ENCODE measurements around the gene WWTR1.

WWTR1 gene

GRCh38 chr3:149589332-149589731 is 68.5 kb downstream of the WWTR1 start:
- no peak for DNase-seq

DNA sequence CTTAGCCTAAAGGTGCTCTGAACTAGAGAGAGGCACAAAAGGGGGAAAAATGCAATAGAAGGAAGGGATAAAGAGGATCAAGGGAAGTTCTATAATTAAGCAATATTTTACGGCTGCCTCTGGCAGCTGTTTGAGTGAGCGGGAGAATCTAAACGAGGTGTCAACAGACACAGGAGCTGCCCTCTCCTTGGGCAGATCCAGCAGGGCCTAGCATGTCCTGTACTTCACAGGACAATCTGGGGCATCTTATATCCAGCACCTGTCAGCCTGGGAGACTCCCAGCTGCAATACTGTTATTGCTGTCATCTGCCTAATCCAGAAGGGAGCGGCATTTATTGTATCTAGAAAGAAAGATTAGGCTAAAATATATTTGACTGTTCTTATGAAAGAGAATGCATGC is 68.9 kb downstream of the WWTR1 start:
- DNase-seq = no peak

- no peak for DNase-seq
Measured at GRCh38 chr3:149587383-149587782, 70.4 kb downstream of the WWTR1 start.

- no peak for DNase-seq
Measured at GRCh38 chr3:149586871-149587270, 71.0 kb downstream of the WWTR1 start.

GRCh38 chr3:149585401-149585726 is 72.5 kb downstream of the WWTR1 start:
- no peak for DNase-seq

- no peak for DNase-seq
Measured at GRCh38 chr3:149583921-149584635, 73.7 kb downstream of the WWTR1 start.

DNA sequence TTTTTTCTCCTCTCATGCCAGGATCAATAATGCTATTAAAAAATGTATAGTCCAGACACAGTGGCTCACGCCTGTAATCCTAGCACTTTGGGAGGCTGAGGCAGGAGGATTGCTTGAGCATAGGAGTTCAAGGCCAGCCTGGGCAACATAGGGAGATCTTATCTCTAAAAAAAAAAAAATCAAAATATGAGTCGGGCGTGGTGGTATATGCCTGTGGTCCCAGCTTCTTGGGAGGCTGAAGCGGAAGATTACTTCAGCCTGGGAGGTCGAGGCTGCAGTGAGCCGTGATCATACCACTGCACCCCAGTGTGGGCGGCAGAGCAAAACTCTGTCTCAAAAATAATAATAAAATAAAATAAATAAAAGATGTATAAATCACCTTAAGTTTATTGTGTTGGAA is 75.4 kb downstream of the WWTR1 start:
- no peak for DNase-seq

DNA sequence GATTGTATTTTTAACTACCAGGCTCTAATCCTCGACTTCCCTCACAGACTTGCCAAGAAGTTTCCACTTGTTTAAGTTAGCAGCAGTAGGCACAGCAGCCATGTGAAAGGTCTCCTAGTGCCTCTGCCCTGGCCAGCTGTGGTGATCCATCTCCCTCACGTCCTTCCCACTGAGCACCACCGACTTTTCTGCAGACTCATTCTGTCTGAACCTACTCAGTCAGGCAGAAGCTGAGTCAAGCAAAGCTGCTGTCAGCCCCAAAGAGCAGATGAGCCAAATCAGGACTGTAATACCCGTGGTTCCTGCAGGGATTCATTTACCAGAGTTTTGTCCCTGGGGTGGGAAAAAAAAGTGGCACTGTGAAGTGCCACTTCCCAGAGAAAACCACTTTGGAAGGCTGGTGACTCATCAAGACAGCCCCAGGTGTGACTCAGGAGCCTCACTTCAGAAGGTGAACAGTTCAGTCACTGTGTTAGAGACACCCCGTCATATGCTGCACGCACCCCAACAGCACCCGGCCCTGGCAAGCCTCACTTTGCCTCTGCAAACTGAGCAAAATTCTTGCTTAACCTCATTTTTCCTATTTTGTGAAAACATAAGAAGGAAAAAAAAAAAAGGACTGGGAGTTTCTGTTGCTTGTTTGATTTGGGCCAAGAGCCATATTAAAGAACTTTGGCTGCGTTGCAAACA is 76.0 kb downstream of the WWTR1 start:
- no peak for DNase-seq

GRCh38 chr3:149581248-149581647 is 76.6 kb downstream of the WWTR1 start:
- no peak for DNase-seq

DNA sequence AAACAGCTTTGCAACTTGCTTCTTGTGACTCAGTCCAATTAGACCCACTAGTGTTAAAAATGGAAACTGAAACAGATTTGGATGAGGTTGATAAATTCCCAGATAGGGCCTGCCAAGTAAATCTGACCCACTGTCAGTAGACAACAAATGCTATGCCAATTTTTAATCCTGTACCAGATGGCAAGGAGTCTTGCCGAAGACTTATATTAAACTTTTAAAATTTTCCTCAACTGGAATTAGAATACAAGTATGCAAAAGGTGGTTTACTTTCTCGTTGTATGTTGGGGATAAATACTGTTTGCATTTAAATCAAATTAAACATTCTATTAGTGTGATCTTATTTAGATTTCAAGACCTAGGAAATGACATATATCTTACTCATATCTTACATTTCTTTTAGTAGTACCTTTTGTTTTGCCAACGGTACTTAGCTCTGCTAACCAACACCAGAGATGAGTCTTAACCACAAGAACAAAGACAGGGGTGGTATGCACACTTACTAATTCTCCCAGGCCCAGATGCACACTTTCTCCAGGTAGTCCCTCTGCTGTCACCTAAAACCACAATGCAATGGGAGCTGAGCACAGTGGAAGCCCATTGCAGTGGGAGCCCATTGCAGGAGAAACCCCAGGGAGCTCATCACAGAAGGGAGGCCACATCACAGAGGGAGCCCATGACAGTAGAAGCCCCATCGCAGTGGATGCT is 77.8 kb downstream of the WWTR1 start:
- no peak for DNase-seq

- no peak for DNase-seq
Measured at GRCh38 chr3:149579161-149579560, 78.7 kb downstream of the WWTR1 start.

- DNase-seq = no peak
Measured at GRCh38 chr3:149577801-149578200, 80.0 kb downstream of the WWTR1 start.

GRCh38 chr3:149575961-149576564 is 81.8 kb downstream of the WWTR1 start:
- no peak for DNase-seq

DNA sequence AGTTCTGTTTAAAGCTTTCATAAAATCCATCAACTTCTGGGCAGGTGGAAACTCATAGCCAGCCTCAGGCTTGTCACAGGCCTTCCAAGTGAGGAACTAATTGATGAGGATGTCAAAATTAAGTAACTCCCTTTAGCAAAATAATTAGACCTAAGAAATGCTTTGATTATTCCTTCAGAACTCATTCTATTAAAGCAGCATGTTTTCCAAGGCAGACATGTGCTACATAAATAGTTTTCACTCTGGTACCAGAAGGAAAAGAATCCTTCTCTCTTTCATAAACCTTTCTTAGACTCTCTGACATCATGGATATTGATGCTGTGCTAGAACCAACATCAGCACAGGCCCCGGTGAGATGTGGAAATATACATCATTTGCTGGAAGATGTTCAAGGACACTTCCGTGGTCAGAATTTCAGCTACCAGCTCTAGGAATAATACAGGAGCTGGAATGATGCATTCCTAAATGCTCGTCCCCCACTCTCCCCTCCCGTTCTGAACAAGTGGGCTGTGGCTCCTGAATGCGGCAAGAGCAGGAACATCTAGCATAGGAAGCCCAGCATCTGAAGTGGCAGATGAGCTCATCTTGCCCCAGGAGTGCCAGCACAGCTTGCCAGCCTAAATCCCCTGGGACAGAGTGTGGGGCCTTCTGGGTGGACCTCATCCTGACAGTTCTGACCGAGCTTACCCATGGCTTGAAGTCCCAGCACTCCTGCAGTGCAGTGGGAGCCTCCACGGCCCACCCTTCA is 82.4 kb downstream of the WWTR1 start:
- no peak for DNase-seq

- DNase-seq = no peak
Measured at GRCh38 chr3:149572796-149573414, 84.9 kb downstream of the WWTR1 start.

GRCh38 chr3:149571381-149571780 is 86.4 kb downstream of the WWTR1 start:
- DNase-seq = no peak

- no peak for DNase-seq
Measured at GRCh38 chr3:149570016-149570415, 87.8 kb downstream of the WWTR1 start.

DNA sequence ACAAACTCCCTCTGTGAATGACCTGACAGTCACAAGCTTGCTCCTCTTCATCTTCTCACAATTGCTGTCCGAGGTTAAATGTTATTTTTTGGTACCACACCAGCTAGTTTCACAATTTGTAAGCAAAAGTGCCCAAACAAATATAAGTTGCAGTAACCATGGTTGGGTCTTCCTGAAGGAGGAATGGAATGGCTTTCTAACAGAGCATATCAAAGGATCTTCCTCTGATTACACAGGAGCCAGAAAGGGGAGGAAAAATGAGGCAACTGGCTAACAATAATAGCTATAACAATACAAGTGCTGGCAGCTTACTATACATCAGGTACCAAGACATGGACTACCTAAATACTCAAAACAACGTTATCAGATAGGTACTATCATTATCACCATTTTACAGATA is 90.4 kb downstream of the WWTR1 start:
- no peak for DNase-seq

DNA sequence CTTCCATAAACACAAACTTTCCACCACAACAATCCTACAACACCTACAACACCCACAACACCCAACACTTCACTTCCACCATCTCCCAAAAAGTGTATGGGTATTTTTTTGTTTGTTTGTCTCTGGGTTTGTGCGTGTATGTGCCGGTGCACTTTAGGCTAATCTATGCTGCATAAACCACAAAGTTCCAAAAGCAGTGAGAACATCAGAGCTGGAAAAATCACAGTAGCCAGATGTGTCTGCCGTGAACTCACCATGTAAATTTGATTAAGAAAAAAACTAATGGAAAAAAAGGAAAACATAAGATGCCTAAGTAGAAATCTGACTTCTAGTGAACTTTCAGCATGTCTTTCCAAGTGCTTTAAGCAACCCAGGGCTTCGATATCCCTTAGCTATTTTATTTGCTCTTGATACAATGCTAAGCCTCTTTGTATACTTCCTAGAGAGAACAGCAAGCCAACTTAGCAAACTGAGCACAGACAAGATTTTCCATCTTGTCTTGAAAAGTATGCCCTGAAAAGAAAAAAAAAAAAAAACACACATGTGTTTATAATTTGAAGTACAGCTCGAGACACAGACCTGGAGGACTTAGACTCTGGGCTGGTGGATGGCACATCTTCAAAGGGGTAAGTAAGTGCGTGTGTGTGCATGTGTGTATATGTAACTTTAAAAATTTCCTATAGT is 91.4 kb downstream of the WWTR1 start:
- DNase-seq = no peak

GRCh38 chr3:149564079-149564478 is 93.7 kb downstream of the WWTR1 start:
- no peak for DNase-seq

GRCh38 chr3:149563114-149563513 is 94.7 kb downstream of the WWTR1 start:
- DNase-seq = no peak

DNA sequence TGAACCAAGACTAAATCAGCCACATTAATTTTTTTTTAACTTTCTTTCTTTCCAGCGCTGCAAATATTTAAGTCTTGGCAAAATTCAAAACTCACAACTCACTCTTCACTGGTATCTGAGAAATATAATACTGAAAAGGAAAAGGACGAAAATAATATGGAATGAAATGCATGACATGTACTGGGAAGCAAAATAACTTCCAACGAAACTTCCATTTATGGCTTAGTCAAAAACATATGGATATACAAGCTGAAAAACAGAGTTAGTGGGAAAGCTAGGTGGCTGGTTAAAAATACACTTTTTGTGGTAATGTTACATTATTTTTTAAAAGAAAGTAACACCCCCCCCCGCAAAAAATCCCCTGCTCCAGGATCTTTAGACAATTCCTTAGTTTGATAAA is 97.2 kb downstream of the WWTR1 start:
- DNase-seq = no peak
